ENCODE results near the gene MYH9.
"Not testable (repeated sequence)": the region's sequence is repeated elsewhere in the genome, so short reads cannot be mapped to it uniquely, and the experiment has no call there.

Gene MYH9

DNA sequence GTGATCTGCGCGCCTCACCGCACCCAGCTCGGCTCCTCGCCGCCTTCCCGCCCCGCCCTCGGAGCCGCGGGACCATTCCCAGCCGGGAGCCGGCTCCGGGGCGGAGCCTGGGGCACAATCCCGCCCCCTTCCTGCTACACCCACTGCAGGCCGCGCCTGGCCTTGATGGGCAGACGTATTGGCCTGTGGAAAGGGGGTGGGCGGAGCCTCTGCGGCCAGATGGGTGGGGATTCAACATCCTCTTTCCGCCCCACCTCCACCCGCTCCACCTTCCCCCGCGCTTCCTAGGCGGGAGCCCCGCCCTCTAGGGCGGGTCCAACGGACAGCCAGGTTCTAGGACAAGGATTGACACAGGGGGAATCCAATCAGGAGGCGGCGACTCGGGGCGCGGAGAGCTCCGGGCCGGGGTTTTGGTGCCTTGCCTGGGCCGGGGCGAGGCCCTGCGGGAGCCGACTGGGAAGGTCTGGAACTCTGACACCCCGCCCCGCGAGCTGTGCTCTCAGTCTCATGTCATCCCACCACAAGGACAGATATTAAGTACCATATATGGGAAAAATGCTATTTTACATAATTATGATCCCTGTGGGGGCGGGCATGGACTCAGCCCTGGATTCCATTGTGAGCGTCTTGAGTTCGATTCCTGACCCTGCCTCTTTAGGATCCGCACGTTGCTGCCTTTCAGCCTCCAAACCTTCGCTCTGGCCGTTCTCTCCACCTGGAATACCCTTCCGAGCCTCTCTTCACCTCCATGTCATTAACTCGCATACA is at the start of gene MYH9:
Gene MYH9, minus strand, starts transcription at position 9 of the 768 bp plus-strand sequence. CDS start 38,731 bp downstream, outside the sequence.
- peak; percentile 99 for DNase-seq

DNA sequence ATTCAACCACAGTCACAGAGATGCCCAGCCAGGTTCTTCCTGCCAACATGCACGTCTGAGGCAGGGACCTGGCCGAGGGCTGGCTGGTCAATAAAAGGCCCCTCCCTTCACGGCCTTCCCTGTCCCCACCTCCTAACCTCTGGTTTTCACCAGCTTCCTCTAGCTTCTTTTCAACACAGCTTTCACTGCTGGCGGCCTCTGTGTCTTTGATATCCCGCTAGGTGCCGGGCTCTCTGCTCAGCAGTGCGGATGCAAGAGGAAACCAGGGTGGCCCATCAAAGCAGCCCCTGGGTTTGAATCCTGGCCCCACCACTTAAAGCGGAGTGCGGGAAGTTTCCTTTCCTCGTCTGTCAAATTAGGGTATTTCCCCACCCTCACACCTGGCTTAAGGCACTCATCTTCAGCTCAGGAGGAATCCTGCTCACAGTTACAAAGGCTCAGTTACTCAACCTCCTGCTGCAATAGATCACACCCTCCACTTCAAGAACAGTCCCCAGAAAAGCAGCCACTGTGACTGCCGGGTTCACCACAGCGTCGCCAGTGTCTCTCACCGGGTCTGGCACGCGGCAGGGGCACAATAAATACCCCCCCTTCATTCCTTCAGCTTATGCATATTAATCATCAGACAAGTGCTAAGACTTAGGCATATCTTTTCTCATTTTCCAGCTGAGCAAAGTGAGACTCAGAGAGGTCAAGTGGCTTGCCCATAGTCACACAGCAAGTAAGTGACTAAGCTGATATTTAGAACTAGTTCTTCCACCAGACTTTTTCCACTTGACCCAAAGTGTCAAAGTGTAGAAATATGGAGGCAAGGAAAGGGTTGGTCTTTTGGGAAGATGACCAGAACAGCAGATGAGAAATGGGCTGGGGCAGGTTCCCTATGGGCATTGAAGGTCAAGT is 48.0 kb upstream of the MYH9 start:
- peak; percentile 69 for DNase-seq

DNA sequence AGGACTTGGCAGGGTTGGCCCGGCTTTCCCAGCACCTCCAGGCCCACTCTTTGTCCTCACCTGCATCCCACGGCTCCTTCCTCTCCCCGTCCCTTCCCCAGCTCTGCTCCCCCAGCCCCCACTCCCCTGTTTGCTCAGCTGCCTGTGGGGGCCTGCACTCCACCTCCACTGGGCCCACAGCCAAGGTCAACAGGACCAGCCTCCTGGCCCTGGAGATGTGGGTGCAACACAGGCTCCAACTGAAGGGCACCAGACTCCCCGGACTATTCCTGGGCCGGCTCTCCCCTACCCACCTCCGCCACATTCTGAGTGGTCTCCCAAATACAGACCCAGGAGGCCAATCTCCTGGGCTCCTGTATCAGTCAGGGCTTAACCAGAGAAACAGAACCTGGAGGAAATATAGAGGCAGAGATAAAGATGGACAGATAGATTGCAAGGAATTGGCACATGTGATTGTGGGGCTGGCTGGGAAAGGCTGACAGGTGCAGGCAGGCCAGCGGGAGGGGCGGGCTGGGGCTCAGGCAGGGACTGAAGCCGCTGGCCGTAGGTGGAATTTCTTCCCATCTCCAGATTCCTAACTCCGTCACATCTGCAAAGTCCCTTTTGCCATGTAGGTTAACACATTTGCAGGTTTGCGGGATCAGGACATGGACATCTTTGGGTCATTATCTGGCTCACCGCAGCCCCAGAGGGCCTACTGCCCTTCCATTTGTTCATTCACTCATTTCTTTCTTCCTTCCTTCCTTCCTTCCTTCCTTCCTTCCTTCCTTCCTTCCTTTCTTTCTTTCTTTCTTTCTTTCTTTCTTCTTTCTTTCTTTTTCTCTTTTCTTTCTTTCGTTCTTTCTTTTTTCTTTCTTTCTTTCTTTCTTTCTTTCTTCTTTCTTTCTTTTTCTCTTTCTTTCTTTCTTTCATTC is 45.8 kb upstream of the MYH9 start:
- no peak for DNase-seq

DNA sequence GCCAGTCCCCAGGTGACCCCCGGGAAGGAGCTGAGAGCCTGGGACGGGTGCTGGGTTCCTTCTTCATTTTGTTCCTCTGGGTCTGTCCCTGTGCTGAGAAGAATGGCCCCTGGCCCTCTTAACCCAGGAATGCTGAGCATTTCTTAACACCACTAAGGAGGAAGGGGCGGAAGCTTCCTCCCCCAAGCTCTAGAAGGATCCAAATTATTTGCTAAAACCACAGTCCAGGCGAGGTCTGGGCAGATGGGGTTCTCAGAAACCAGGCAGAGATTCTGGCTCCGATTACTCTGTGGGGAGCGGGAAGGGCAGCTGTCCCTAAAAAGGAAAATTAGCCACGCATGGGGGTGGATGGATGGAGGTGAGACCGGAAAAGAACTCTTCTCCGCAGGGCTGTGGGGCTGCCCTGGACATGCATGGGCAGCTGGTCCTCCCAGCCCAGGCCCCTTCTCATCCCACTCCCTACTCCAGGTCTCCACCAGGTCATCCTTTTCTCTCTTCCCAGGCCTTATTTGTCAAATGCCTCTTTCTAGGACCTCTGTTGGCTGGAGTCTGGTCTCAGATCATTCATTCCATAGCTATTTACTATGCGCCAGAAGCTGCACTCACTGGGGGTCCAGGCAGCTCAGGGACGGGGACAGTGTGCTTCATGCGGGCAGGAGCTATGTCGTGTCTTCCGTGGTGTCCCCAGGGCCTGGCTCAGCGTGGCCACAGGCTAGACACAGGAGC is 45.0 kb upstream of the MYH9 start:
- no peak for DNase-seq

DNA sequence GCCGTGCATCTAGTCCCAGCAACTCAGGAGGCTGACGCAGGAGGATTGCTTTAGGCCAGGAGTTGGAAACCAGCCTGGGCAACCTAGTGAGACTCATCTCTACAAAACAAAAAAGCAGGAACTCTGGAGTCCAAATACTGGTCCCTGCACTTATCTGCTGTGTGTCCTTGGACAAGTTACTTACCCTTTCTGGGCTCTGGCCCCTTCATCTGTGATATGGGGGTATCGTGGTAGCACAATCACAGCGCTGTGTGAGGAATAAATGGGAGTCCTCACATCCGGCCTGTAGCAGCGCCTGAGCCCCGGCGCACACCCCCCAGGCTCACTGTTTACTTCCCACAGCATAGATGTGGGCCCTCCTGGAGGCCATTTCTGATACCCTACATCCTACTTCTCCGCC is 44.2 kb upstream of the MYH9 start:
- DNase-seq: no peak

DNA sequence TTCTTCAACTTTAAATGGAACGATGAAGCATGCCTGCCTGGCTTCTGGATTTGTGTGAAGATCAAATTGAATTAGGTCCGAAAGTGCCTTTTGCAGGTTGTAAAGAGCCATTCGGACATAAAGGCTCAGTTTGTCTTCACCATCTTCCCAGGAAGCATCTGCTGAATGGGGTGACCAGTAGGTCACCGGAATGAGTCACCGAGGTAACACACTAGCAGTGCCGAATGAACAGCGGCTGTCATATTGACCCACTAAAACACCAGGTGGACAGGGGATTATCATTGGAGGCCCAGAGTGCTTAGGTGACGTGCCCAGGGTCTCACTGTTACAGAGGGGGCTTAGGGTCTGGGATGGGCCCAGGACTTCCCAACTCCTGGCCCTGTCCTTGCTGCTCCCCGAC is 43.1 kb upstream of the MYH9 start:
- no peak for DNase-seq

DNA sequence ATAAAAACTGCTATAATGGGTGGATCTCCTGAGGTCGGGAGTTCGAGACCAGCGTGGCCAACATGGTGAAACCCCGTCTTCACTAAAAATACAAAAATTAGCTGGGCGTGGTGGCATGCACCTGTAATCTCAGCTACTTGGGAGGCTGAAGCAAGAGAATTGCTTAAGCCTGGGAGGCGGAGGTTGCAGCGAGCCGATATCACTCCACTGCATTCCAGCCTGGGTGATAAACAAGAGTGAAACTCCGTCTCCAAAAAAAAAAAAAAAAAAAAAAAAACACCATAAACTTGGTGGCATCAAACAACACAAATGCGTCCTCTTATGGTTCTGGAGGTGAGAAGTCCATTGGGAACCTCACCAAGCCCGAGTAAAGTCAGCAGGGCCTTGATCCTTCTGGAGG is 40.2 kb upstream of the MYH9 start:
- not testable (repeated sequence) for DNase-seq

GRCh38 chr22:36425977-36426523 is 38.3 kb upstream of the MYH9 start:
- DNase-seq: no peak

- DNase-seq: no peak
Measured at GRCh38 chr22:36424901-36425579, 37.3 kb upstream of the MYH9 start.

- not testable (repeated sequence) for DNase-seq
Measured at GRCh38 chr22:36424466-36424865, 36.7 kb upstream of the MYH9 start.

DNA sequence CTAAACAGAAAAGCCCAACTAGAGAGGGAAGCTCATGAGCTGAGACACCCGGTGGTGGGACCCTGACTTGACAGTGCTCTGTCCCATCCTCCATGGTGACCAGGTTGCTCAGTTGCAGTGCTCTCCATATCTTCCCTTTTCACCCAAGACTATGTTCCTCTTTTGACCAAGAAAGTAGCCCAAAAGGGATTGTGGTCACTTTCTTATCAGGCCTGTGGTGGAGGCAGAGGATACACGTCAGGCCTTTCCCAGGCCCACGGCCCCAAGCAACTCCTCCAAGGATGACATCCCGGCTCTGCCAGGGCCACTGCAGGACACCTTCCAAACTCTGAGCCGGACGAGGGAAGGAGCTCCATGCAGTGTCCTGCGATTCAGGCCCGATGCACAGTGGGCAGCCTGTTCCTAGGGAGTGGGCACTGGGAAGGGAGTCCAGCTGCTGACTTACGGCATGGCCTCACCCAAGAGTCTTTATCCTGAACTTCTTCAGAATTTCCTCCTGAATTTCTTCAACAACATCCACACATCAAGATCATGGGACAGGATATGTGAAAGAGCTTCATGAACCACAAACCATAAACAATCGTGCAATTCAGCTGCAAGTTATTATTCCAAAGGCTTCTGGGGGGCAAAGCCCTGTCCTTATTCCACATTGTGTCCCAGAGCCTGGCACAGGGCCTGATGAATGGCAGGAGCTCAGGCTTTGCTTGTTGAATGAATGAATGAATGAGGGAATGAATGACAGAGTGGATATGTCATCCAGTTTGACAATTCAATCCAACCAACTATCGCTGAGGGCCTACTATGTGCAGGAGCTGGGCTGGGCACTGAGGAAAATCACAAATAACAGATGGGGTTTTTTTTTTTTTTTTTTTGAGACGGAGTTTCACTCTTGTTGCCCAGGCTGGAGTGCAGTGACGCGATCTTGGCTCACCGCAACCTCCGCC is 36.0 kb upstream of the MYH9 start:
- no peak for DNase-seq

- DNase-seq: no peak
Measured at GRCh38 chr22:36422287-36423014, 34.7 kb upstream of the MYH9 start.

- no peak for DNase-seq
Measured at GRCh38 chr22:36419912-36420882, 32.4 kb upstream of the MYH9 start.

GRCh38 chr22:36419177-36419911 is 31.6 kb upstream of the MYH9 start:
- no peak for DNase-seq

DNA sequence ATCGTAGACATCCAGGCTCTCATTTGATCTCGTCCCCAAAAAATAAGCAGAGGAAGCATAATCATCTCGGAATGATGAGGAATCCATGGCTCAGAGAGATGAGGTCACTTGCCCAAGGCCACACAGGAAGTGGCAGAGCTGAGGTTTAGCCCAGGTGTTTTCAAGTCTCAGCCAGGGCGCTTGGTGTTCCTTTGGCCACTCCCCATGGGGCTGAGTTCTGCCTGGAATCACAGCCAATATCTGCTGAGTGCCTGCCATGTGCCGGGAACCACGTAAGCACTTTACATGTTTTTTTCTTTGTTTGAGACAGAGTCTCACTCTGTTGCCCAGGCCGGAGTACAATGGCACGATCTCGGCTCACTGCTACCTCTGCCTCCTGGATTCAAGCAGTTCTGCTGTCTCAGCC is 29.5 kb upstream of the MYH9 start:
- DNase-seq: no peak

DNA sequence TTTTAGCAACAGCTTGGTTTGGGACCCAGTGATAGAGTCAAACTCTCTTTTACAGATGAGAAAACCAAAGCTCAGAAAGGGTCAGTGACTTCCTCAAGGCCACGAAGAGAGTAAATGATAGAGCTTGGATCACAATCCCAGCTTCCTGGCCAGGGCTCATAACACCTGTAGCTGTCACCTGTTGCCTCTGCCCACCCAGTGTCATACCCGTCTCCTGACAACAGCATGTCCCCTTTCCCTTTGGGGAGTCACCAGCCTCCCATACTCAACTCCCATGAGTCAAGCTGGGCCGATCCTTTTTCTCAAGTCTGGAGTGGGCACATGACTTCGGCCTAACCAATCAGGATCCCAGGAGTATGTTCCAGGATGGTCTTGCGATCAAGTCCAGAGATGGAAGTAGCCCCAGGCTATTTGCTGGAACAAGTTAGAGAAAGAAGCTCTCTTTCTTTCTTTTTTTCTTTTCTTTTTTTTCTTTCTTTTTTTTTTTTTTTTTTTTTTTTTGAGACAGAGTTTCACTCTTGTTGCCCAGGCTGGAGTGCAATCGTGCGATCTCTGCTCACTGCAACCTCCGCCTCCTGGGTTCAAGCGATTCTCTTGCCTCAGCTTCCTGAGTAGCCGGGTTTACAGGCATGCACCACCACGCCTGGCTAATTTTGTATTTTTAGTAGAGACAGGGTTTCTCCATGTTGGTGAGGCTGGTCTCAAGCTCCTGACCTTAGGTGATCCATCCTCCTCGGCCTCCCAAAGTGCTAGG is 27.8 kb upstream of the MYH9 start:
- DNase-seq: no peak

All from stimulated activated CD4-positive, alpha-beta T cell treated with anti-CD3 and anti-CD28 coated beads, Interleukin-4, amount 100 ng/mL, for 24 hours (primary cell).